DND-41 (cell line): Measurements from ENCODE around the gene CLIC1.

Experiments used
- EZH2 ChIP-seq: IDR thresholded peaks from 3 replicates; pipeline ENCODE4 v1.6.1; 2012; ENCODE audit warnings: borderline replicate concordance, low read depth, mild to moderate bottlenecking, moderate library complexity, low read length, inconsistent platforms; ENCODE audit not compliant: severe bottlenecking
- TF ChIP-seq, protein P1 (sequence below): IDR thresholded peaks from 2 replicates; pipeline ENCODE4 v1.5.1; 2012; ENCODE audit warnings: borderline replicate concordance, low read length, moderate library complexity, mild to moderate bottlenecking; ENCODE audit not compliant: poor library complexity, severe bottlenecking; ENCODE audit errors: extremely low read depth

DNA sequence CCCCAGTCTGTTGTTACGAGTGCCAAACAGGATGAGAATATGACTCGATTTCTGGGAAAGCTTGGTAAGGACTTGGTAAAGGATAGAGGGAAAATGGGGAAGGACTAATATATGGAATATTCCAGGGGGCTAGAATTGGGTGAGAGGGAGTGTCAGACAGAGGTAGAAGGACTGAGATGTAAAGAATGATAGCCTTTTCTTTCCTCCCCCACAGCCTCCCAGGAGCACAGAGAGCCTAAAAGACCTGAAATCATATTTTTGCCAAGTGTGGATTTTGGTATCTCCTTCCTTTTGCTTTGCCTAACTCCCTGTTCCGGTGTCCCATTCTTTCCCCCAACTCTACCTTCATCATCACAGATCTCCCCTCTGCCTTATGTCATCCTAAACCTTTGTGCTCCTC, 6.6 kb upstream of the CLIC1 start:
- TF ChIP-seq, protein P1, sequence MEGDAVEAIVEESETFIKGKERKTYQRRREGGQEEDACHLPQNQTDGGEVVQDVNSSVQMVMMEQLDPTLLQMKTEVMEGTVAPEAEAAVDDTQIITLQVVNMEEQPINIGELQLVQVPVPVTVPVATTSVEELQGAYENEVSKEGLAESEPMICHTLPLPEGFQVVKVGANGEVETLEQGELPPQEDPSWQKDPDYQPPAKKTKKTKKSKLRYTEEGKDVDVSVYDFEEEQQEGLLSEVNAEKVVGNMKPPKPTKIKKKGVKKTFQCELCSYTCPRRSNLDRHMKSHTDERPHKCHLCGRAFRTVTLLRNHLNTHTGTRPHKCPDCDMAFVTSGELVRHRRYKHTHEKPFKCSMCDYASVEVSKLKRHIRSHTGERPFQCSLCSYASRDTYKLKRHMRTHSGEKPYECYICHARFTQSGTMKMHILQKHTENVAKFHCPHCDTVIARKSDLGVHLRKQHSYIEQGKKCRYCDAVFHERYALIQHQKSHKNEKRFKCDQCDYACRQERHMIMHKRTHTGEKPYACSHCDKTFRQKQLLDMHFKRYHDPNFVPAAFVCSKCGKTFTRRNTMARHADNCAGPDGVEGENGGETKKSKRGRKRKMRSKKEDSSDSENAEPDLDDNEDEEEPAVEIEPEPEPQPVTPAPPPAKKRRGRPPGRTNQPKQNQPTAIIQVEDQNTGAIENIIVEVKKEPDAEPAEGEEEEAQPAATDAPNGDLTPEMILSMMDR, result no peak
- no peak for TF ChIP-seq EZH2
